MV-4-11 (cell line): Measurements from ENCODE around the gene VSIG10L.

Source experiments
- DNase-seq: peaks from one replicate; lab custom pipeline; 2025; lab: John Stamatoyannopoulos, UW

Gene VSIG10L

DNA sequence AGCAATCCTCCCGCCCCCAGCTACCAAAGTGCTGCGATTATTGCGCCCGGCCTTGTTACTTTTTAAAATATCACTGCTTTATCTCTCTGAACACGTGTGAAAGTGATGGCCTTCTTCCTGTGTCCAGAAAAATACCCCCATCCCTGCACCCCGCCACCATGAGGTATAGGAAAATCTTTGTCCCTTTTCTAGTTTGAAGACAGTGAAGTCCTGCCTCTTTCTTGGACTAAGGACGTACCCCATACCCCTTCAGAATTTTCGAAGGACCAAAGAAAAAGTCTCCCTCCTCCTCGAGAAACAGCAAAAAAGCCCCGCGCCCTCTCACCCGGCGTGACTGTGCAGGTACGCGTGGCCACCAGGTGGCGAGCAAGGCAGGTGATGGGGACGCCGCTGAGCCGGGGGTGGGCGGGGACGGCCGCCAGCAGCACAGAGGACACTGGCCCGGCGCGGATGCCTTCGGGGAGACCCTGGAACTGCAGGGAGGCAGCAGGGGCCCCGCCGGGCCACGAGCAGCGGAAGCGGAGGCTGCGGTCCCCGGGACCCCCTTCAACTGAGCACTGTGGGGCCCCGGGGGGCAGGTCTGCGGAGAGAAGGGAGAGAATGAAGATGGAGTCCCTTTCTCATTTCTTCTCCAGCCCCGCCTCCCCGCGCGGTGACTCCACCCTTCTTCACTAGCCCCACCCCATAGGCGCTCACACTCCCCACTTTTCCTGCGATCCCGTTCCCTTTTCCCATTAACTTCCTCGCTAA is 3.2 kb downstream of the VSIG10L start:
- peak; percentile 71 for DNase-seq

- DNase-seq: no peak
Measured at GRCh38 chr19:51337861-51338562, 3.9 kb downstream of the VSIG10L start.

DNA sequence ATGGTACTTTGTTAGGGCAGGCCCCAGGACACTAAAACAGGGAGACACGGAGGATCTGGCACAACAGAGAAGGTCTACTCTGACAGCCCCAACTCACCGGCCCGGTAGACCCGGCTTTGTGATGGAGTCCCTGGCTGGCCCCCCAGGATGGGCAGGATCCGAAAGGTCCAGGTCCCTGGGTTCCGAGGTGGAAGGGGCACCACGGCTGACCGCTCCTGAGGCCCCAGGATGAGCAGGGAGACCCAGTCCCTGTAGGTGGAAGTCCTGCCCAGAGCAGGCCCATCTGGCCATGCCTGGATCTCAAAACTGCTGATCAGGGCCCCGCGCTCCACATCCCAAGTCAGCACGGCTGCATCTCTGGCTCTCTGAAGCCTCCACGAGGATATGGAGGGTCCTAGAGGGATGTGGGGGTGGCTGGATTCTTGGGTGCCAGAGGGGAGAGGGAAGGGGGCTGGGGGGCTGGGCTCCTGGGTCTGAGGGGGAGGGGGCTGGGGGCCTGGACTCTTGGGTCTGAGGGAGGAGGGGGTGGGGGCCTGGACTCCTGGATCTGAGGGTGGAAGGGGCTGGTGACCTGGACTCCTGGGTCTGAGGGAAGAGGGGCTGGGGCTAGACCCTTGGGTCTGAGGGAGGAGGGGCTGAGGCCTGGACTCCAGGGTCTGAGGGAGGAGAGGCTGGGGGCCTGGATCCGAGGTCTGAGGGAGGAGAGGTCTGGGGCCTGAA is 4.6 kb downstream of the VSIG10L start:
- no peak for DNase-seq

DNA sequence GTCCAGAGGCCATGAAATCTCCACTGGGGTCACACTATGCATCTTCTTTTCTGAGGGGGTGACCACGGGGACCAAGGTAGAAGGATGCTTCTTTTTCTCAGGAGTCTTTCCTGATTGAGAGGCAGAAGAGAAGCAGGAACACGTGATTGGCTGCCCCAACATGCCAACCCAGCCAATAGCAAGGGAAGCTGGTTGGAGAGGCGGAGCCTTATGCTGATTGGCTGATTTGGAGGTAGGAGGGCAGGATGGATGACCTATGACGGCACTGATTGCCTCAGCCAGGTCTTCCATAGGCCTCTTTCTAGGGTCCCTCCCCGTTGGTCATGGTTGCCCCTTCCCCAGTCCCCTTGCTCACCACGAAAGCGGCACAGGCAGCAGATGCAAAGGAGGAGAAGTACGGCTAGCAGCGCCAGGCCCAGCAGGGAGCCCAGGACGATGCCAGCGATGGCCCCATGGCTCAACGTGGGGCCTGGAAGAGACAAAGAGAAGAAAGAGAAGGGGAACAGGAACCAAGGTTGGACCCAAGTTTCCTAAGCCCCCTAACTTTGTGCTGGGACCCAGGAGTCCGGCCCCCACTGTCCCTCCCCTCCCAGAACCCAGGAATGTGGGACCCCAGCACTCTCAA is 8.0 kb downstream of the VSIG10L start:
- DNase-seq: no peak

GRCh38 chr19:51331716-51332115 is 10.2 kb downstream of the VSIG10L start:
- DNase-seq: no peak

DNA sequence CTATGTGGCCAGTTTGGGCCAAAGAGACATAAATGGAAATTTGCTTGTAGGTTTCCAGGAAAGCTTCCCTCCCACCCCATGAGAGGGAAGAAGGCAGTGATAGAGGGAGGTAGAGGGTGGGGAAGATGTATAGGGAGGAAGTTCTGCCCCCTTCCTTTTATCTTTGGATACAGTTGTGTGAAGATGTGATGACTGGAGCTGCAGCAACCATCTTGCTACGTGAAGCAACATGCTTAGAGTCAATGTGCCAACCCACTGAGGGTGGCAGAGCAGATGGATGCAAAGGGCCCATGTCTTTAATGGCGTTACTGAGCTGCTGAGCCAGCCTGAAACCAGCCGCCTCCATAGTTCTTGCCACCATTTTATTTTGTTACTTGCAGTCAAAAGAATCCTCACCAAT is 10.7 kb downstream of the VSIG10L start:
- no peak for DNase-seq

GRCh38 chr19:51330366-51330765 is 11.6 kb downstream of the VSIG10L start:
- DNase-seq: no peak

DNA sequence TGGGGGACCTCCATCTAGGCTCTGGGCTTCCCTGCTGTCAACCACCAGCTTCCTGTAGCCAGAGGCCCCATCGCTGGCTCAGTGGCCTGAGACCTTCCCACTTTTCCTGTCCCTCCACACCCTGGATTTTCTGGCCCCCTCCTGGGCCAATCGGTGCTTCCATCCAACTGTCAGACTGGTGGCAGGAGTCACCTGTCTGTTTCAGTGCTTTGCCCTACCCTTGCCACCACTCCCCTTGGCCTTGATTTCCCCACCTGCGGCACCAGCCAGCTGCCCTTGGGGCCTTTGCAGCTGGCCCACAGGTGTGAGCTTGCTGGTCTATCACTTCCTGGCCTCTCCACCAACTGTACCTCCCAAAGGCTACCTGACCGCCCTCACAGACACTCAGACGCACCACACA is 12.5 kb downstream of the VSIG10L start:
- DNase-seq: no peak

- DNase-seq: peak; percentile 76
Measured at GRCh38 chr19:51327066-51328001, 14.6 kb downstream of the VSIG10L start.

- DNase-seq: no peak
Measured at GRCh38 chr19:51326216-51327065, 15.5 kb downstream of the VSIG10L start.

- peak; percentile 45 for DNase-seq
Measured at GRCh38 chr19:51325161-51325976, 16.6 kb downstream of the VSIG10L start.

- no peak for DNase-seq
Measured at GRCh38 chr19:51324167-51324481, 17.8 kb downstream of the VSIG10L start.

GRCh38 chr19:51323481-51324166 is 18.3 kb downstream of the VSIG10L start:
- DNase-seq: no peak

DNA sequence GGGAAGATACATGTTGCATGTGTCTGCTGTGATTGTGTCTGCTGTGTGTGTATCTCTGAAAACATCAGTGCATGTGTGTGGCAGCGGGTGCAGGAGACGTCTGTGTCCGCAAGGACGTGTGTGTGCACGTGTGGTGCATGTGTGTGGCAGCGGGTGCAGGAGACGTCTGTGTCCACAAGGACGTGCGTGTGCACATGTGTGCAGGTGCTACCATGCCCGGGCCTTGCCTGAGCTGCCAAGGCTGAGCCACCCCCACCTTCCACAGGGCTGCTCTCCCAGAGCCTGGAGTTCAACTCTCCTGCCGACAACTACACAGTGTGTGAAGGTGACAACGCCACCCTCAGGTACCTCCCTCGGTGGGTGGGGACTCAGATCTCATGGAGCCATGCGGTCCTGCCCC is 20.1 kb downstream of the VSIG10L start:
- DNase-seq: no peak

GRCh38 chr19:51320280-51320657 is 21.7 kb downstream of the VSIG10L start:
- DNase-seq: no peak

DNA sequence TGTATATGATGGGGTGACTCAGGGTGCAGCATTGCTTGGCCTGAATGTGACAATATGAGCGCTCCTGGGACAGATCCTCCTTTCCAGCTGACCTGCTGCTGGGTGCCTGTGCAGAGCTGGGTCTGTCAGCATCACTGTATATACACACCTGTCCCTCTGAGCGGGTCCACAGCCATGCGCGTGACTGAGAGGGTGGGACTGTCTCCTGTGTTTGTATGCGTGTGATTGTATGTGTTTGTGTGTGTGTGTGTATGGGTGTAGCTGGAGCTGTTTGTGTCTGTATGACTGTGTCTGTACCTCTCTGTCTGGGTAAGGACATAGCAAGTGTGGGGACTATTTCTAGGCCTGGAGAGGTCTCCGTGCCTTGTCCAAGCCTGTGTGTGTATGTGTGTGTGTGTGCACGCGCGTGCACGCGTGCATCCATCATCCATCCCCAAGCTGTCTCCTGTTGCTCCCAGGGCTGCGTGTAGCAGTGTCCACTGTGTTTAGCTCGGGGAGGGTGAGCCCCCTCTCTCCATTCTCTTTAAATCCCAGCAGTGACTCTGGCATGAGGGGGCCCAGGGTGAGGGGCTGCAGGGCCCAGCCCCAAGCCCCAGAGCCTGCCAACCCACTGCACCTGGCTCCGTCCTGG is 22.2 kb downstream of the VSIG10L start:
- DNase-seq: no peak

GRCh38 chr19:51318687-51319648 is 23.0 kb downstream of the VSIG10L start:
- DNase-seq: no peak

- no peak for DNase-seq
Measured at GRCh38 chr19:51317968-51318367, 24.0 kb downstream of the VSIG10L start.
